Measurements from ENCODE around the gene CDCP1.

DNA sequence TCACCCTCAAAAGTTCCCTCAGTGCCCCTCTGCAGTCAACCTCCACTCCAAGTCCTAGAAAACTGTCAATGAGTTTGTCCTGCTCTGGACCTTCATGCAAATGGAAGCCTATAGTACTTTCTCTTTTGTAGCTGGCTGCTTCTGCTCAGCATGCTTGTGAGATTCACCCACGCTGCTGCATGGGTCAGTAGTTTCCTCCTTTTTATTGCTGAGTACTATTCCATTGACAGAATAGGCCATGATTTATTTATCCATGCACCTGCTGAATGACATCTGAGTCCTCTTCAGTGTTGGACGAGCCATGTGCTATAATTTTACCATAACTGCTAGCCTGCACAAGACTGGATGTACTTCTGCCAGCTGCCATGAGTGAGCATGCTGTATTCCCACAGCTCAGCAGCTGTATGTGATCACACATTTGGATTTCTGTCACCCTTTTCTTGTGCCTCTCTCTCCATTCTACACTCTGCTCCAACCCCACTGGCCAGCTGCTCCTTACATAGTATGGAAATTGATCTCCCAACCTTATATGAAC lies 26.3 kb downstream of the CDCP1 start:
- TF ChIP-seq POLR2A (IDR thresholded peaks at IDR 0.05) (no peak), EP300 (IDR thresholded peaks at IDR 0.05) (no peak), CTCF (IDR thresholded peaks at IDR 0.05) (no peak)

Data from gastroesophageal sphincter (tissue), 3 donors.